ENCODE data around the gene UPK3A. TPM values are rescaled to one million over a fixed set of nuclear protein-coding genes. Genes with fewer than 3 reads are reported as not detected.

The UPK3A gene
- total RNA-seq, 1 donor from 2014 or later: 0.40 TPM

DNA sequence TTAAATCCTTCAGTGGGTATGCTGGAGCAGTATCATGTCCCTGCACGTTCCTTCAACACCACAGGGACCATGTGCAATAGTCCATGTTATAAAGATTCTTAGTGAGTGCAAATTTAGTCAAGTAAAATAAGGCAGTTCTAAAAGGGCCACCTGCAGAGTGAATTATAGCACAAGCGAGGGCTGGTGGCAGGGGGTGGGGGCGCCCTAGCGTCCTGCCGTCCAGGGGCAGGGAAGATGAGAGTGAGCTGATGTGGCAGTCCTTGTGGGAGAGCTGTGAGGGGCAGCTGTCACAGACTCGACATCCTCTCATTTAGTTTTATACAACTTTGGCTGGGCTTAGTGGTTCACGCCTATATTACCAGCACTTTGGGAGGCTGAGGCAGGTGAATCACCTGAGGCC is 54.0 kb downstream of the UPK3A start:
- DNase-seq (ENCODE audit: low spot score): no peak
- intact Hi-C loops (cut with DNase I): no loop called here

DNA sequence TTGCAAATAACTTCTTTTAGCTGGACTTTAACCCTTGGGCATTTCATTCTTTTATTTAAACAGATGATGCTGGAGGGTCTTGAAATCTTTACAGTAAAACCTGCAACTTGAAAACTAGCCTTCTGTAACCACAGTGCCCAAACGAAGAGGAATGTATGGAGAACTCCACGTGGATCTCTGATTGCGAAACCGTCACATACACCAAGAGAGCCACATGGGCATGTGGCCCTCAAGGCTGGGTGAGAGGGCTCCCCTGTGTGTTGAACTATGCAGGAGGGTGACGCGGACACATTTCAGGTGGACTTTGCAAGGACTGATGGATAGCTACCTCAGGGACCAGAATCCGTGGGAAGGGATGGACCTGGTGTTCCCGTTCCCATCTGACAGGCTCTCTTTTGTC is 55.6 kb downstream of the UPK3A start:
- no peak for DNase-seq (ENCODE audit: low spot score)
- intact Hi-C loops (cut with DNase I): no loop called here

DNA sequence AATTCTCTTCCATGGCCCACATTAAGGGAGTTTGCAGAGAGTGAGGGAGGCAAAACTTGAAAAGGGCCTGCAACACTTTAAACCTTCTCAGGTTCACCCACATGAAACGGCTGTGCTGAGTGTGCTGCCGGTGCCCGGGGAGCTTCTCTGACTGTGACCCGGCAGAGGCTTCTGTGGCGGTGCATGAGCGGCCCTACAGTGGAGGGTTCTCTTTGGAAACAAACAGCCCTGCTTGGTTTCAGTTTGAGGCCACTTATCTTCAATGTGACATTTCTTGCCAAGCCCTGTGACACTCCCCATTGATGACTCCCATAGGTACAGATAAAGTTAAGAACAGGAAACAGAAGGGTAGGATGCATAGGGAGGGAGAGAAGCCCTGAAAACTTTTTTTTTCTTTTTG is 56.7 kb downstream of the UPK3A start:
- DNase-seq (ENCODE audit: low spot score): no peak
- intact Hi-C loops (cut with DNase I): no loop called here

DNA sequence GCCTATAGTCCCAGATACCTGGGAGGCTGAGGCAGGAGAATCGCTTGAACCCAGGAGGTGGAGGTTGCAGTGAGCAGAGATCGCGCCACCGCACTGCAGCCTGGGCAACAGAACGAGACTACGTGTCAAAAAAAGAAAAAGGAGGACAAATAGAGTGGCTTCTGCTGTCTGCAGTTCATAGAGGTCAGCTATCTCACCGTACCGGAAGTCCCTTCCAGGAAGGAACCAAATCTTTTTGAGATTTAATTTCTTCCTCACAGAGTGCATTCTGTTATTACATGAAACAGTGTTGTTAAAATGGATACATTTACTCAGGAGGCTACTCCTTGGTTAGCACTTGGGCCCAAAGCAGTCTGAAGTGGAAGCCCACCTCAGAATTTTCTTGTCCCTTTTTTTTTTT is 58.4 kb downstream of the UPK3A start:
- DNase-seq (ENCODE audit: low spot score): no peak
- intact Hi-C loops (cut with DNase I): no loop called here

DNA sequence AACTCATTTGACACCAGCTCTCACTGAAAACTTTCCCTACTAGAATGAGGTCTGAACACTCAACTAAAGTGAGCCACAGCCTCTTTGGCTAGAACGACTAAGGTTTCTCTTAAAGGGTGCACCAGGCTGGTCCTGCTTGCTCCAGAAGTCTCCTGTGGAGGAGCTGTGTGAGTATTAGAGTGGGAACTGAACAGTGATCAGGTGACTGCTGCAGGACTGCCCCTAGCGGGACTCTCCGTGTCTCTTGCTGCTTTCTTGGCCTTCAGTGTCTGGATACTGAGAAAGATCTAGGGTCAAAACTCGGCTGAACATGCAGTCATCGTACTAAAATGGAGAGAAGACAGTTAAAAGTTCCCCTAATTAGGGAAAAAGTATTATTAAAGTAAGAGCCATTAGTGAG is 59.6 kb downstream of the UPK3A start:
- DNase-seq (ENCODE audit: low spot score): no peak
- intact Hi-C loops (cut with DNase I): no loop called here

Other genes starting within 250 kb of the UPK3A start
- 13.4 TPM for gene NUP50, start 121.0 kb upstream of the UPK3A start, total RNA-seq
- 21.6 TPM for gene KIAA0930, start 44.1 kb upstream of the UPK3A start, total RNA-seq
- 15.6 TPM for gene FAM118A, start 25.0 kb downstream of the UPK3A start, total RNA-seq
- not detected for gene SMC1B, start 128.7 kb downstream of the UPK3A start, total RNA-seq
- not detected for gene RIBC2, start 128.7 kb downstream of the UPK3A start, total RNA-seq
- gene FBLN1, start 217.9 kb downstream of the UPK3A start, total RNA-seq: 70.1 TPM

Measured in cardiac septum (tissue), 1 donor.